Endothelial cell of umbilical vein (primary cell): Measurements from ENCODE around the gene SLC27A2. TPM values are rescaled to one million over a fixed set of nuclear protein-coding genes. Genes with fewer than 3 reads are reported as not detected.

Experiments used
- BruUV-seq: library from RNA; stranded (reverse); fragments of 400-500 nt; replicated peaks from 2 replicates; lab custom pipeline; 2021; lab: Mats Ljungman, UMichigan
- CTCF ChIA-PET: fragments of 300-600, 350-600 bp; sonication (Branson Sonifier 250); formaldehyde crosslinking; loops from one replicate; lab custom pipeline; 2021; ENCODE audit warnings: antibody characterized with exemption, inconsistent platforms; lab: Charles Lee
- POLR2A ChIA-PET: fragments of 300-600, 350-600 bp; sonication (Branson Sonifier 250); formaldehyde crosslinking; loops from one replicate; lab custom pipeline; 2021; ENCODE audit warnings: antibody characterized with exemption, inconsistent platforms; lab: Charles Lee
- DNase-seq: peaks from one replicate; pipeline ENCODE4 v3.0.0-alpha.2; 2011; ENCODE audit warnings: low read depth, low spot score
- FAIRE-seq: peaks from 2 replicates; lab custom pipeline; 2011; peaks lifted over from hg19 to GRCh38; lab: Jason Lieb, UNC
- H2AFZ ChIP-seq: 2 replicates; pipeline ENCODE4 v1.6.0; 2012; ENCODE audit warnings: low read depth, low read length, control low read depth, inconsistent platforms
- H3K27ac ChIP-seq: 2 replicates; pipeline ENCODE4 v1.5.1; 2011; ENCODE audit warnings: low read depth, mild to moderate bottlenecking, control low read depth, low read length, moderate library complexity; ENCODE audit not compliant: insufficient read depth
- H3K27me3 ChIP-seq, 2 experiments: 2 replicates each; pipeline versions ENCODE4 v1.6.0 to v1.6.1; 2011; ENCODE audit warnings: low read length in 2 of 2, mixed read lengths in 1 of 2; ENCODE audit not compliant: control insufficient read depth in 2 of 2, insufficient read depth in 2 of 2
- H3K36me3 ChIP-seq, 2 experiments: 2 replicates in 1 of 2; 3 replicates in 1 of 2; pipeline ENCODE4 v1.5.1; 2011; ENCODE audit warnings: low read length in 2 of 2, mild to moderate bottlenecking in 1 of 2, moderate library complexity in 1 of 2; ENCODE audit not compliant: control insufficient read depth in 2 of 2, insufficient read depth in 2 of 2; ENCODE audit errors: extremely low read depth in 1 of 2
- H3K4me1 ChIP-seq: 3 replicates; pipeline ENCODE4 v1.5.1; 2011; ENCODE audit warnings: mild to moderate bottlenecking, low read length; ENCODE audit not compliant: control insufficient read depth, insufficient read depth; ENCODE audit errors: extremely low read depth
- H3K4me2 ChIP-seq: 2 replicates; pipeline ENCODE4 v1.6.1; 2011; ENCODE audit warnings: low read length, control low read depth, mixed read lengths; ENCODE audit not compliant: insufficient read depth
- H3K4me3 ChIP-seq, 3 experiments: fragments of 200-600 bp in 1 of 3; sonication (generic), shearing (Covaris generic) in 1 of 3; replicated peaks in 1 of 3; 2 replicates each; pipeline ENCODE4 v1.5.1; 2011 to 2016; ENCODE audit warnings: control low read depth in 3 of 3, low read length in 3 of 3, mild to moderate bottlenecking in 2 of 3, inconsistent platforms in 1 of 3, low read depth in 1 of 3, moderate library complexity in 1 of 3; ENCODE audit not compliant: insufficient read depth in 1 of 3
- H3K79me2 ChIP-seq: 2 replicates; pipeline ENCODE4 v1.6.0; 2012; ENCODE audit warnings: low read length, inconsistent platforms; ENCODE audit not compliant: control insufficient read depth, insufficient read depth
- H3K9ac ChIP-seq: replicated peaks from 2 replicates; pipeline ENCODE3; 2011; ENCODE audit warnings: low read length, control low read depth; ENCODE audit not compliant: insufficient read depth; ENCODE audit errors: extremely low read depth
- H3K9me1 ChIP-seq: replicated peaks from 3 replicates; pipeline ENCODE4 v1.6.0; 2011; ENCODE audit warnings: mild to moderate bottlenecking, low read length; ENCODE audit not compliant: control insufficient read depth, insufficient read depth; ENCODE audit errors: extremely low read depth
- H3K9me3 ChIP-seq: replicated peaks from 2 replicates; pipeline ENCODE4 v1.5.1; 2012; ENCODE audit warnings: low read length, inconsistent platforms; ENCODE audit not compliant: control insufficient read depth, insufficient read depth
- H4K20me1 ChIP-seq: replicated peaks from 2 replicates; pipeline ENCODE3; 2011; ENCODE audit warnings: mild to moderate bottlenecking, low read length; ENCODE audit not compliant: control insufficient read depth, insufficient read depth; ENCODE audit errors: extremely low read depth
- EZH2 ChIP-seq: IDR thresholded peaks from 2 replicates; pipeline ENCODE4 v1.6.1; 2012; ENCODE audit warnings: borderline replicate concordance, low read depth, mild to moderate bottlenecking, moderate library complexity, low read length, inconsistent platforms; ENCODE audit not compliant: severe bottlenecking
- JUN ChIP-seq: IDR thresholded peaks from 2 replicates; pipeline ENCODE4 v1.6.1; 2011; ENCODE audit warnings: borderline replicate concordance, low read depth; ENCODE audit not compliant: insufficient read length, insufficient read depth
- MYC ChIP-seq: IDR thresholded peaks from one replicate; pipeline ENCODE4 v1.6.1; 2011; ENCODE audit warnings: mild to moderate bottlenecking, low read depth, low read length
- dilution Hi-C: fragments of 300-500 bp; cut with MboI; formaldehyde crosslinking; loops from one replicate; pipeline ENCODE4 v1.15.0; 2019; ENCODE audit warnings: low sequenced_read_pairs; ENCODE audit not compliant: extremely low pct_ligation_motif_present
- intact Hi-C: fragments of 100-400 bp; cut with micrococcal nuclease; formaldehyde crosslinking; loops from one replicate; pipeline ENCODE4 v1.10.0; 2022
- polyA plus RNA-seq, 4 experiments: library from polyadenylated mRNA; depleted of rRNA in 3 of 4; stranded (reverse) in 3 of 4; unstranded in 1 of 4; fragments of >200 nt; gene quantifications; 2 replicates each; pipeline versions ENCODE4 v1.2.1 to v1.2.3, GENCODE V29; 2011 to 2012; ENCODE audit warnings: missing spikeins in 1 of 4
- total RNA-seq: library from RNA; stranded (reverse); gene quantifications from 2 replicates; pipeline ENCODE4 v1.2.3, GENCODE V29; 2021

The SLC27A2 gene
- total and polyA plus RNA-seq, 2 donors (not counting 3 experiments of a cell fraction or from before 2014, with no cell fraction given), result not detected

GRCh38 chr15:50143255-50143860 lies 38.6 kb upstream of the SLC27A2 start:
- Histone ChIP-seq H3K9me1 (no peaks in the 10 kb centered on the region), H3K27ac (no peak overlapping the region), H3K9me3 (no peaks in the 10 kb centered on the region), H3K4me1 (peaks cover 2% of the 10 kb centered on the region), H4K20me1 (no peaks in the 10 kb centered on the region), H3K27me3 (no peaks in the 10 kb centered on the region), H3K4me2 (no peak overlapping the region), H3K9ac (no peak overlapping the region), H3K79me2 (no peaks in the 10 kb centered on the region), H3K4me3 (no peak overlapping the region), H2AFZ (no peak overlapping the region), H3K36me3 (no peaks in the 10 kb centered on the region)
- POLR2A ChIA-PET, result no interaction called here
- BruUV-seq, result no TSS peak
- DNase-seq (no peak), FAIRE-seq (no peak)
- dilution Hi-C loops, result no loop called here
- intact Hi-C loops, result loop anchor here (10.0 kb wide), 1 partner anchor 989 kb away; the partner anchor contains the start of gene COPS2
- TF ChIP-seq EZH2 (no peak), JUN (no peak)
- CTCF ChIA-PET, result interaction anchor here (0.6 to 1.5 kb wide), 4 partner anchors 9 to 908 kb away, joined by 3 to 5 read pairs (median 3); no protein-coding TSS in a partner anchor

- Histone ChIP-seq H3K27ac (no peak overlapping the region), H3K79me2 (no peaks in the 10 kb centered on the region), H3K9ac (no peak overlapping the region), H3K9me1 (no peaks in the 10 kb centered on the region), H4K20me1 (no peaks in the 10 kb centered on the region), H3K36me3 (no peaks in the 10 kb centered on the region), H3K4me3 (no peak overlapping the region), H3K9me3 (no peaks in the 10 kb centered on the region), H3K27me3 (no peaks in the 10 kb centered on the region), H2AFZ (no peak overlapping the region), H3K4me1 (peaks cover 2% of the 10 kb centered on the region), H3K4me2 (no peak overlapping the region)
- DNase-seq (no peak), FAIRE-seq (no peak)
- CTCF ChIA-PET, result interaction anchor here (0.5 to 2.7 kb wide), 78 partner anchors 9 to 1808 kb away, joined by 3 to 79 read pairs (median 4); partner anchors contain the start of genes AP4E1, EID1, FGF7 and SHC4
- POLR2A ChIA-PET, result no interaction called here
- dilution Hi-C loops, result no loop called here
- TF ChIP-seq MYC, result no peak
- intact Hi-C loops, result loop anchor here (1.0 to 10.0 kb wide), 8 partner anchors 142 to 1282 kb away; partner anchors contain the start of genes AP4E1, COPS2, FAM227B and FGF7
- BruUV-seq, result no TSS peak
Measured at GRCh38 chr15:50144341-50145120, 37.5 kb upstream of the SLC27A2 start.
